Measurements from ENCODE around the gene STRBP.
"Not testable (repeated sequence)": the region's sequence is repeated elsewhere in the genome, so short reads cannot be mapped to it uniquely, and the experiment has no call there.

The STRBP gene

GRCh38 chr9:123196124-123196523 lies 72.3 kb downstream of the STRBP start:
- no peaks in the 10 kb centered on the region for H3K36me3 ChIP-seq (ENCODE audit: control insufficient read depth, insufficient read depth, low read length)
- H3K9me3 ChIP-seq (ENCODE audit: control insufficient read depth, insufficient read depth, low read length): no peaks in the 10 kb centered on the region
- no peak overlapping the region for H3K4me3 ChIP-seq (ENCODE audit: low read depth, low read length)
- H3K9ac ChIP-seq (ENCODE audit: low read depth, low read length): no peak overlapping the region
- no peak overlapping the region for H3K27ac ChIP-seq (ENCODE audit: low read depth, low read length)
- no peaks in the 10 kb centered on the region for H3K27me3 ChIP-seq (ENCODE audit: control insufficient read depth, insufficient read depth, low read length)
- H3K4me1 ChIP-seq (ENCODE audit: control insufficient read depth, insufficient read depth, low read length): peaks cover 8% of the 10 kb centered on the region

- Histone ChIP-seq H3K36me3 (ENCODE audit: control insufficient read depth, insufficient read depth, low read length) (no peaks in the 10 kb centered on the region), H3K4me1 (ENCODE audit: control insufficient read depth, insufficient read depth, low read length) (peaks cover 11% of the 10 kb centered on the region), H3K9me3 (ENCODE audit: control insufficient read depth, insufficient read depth, low read length) (no peaks in the 10 kb centered on the region), H3K9ac (ENCODE audit: low read depth, low read length) (no peak overlapping the region), H3K4me3 (ENCODE audit: low read depth, low read length) (no peak overlapping the region), H3K27ac (ENCODE audit: low read depth, low read length) (no peak overlapping the region), H3K27me3 (ENCODE audit: control insufficient read depth, insufficient read depth, low read length) (no peaks in the 10 kb centered on the region)
Observed at GRCh38 chr9:123194023-123194422, 74.4 kb downstream of the STRBP start.

- peaks cover 11% of the 10 kb centered on the region for H3K4me1 ChIP-seq (ENCODE audit: control insufficient read depth, insufficient read depth, low read length)
- H3K9me3 ChIP-seq (ENCODE audit: control insufficient read depth, insufficient read depth, low read length): no peaks in the 10 kb centered on the region
- no peak overlapping the region for H3K27ac ChIP-seq (ENCODE audit: low read depth, low read length)
- no peak overlapping the region for H3K4me3 ChIP-seq (ENCODE audit: low read depth, low read length)
- H3K27me3 ChIP-seq (ENCODE audit: control insufficient read depth, insufficient read depth, low read length): no peaks in the 10 kb centered on the region
- H3K9ac ChIP-seq (ENCODE audit: low read depth, low read length): no peak overlapping the region
- no peaks in the 10 kb centered on the region for H3K36me3 ChIP-seq (ENCODE audit: control insufficient read depth, insufficient read depth, low read length)
Observed at GRCh38 chr9:123191680-123192079, 76.7 kb downstream of the STRBP start.

GRCh38 chr9:123191260-123191659 lies 77.1 kb downstream of the STRBP start:
- H3K27ac ChIP-seq (ENCODE audit: low read depth, low read length): no peak overlapping the region
- H3K27me3 ChIP-seq (ENCODE audit: control insufficient read depth, insufficient read depth, low read length): no peaks in the 10 kb centered on the region
- H3K36me3 ChIP-seq (ENCODE audit: control insufficient read depth, insufficient read depth, low read length): no peaks in the 10 kb centered on the region
- peaks cover 11% of the 10 kb centered on the region for H3K4me1 ChIP-seq (ENCODE audit: control insufficient read depth, insufficient read depth, low read length)
- no peak overlapping the region for H3K9ac ChIP-seq (ENCODE audit: low read depth, low read length)
- H3K4me3 ChIP-seq (ENCODE audit: low read depth, low read length): no peak overlapping the region
- no peaks in the 10 kb centered on the region for H3K9me3 ChIP-seq (ENCODE audit: control insufficient read depth, insufficient read depth, low read length)

GRCh38 chr9:123187131-123187530 lies 81.3 kb downstream of the STRBP start:
- Histone ChIP-seq H3K36me3 (ENCODE audit: control insufficient read depth, insufficient read depth, low read length) (peaks cover 6% of the 10 kb centered on the region; the same call in 1 of the 2 replicates), H3K27ac (ENCODE audit: low read depth, low read length) (no peak overlapping the region), H3K9me3 (ENCODE audit: control insufficient read depth, insufficient read depth, low read length) (no peaks in the 10 kb centered on the region), H3K4me3 (ENCODE audit: low read depth, low read length) (no peak overlapping the region), H3K9ac (ENCODE audit: low read depth, low read length) (no peak overlapping the region), H3K4me1 (ENCODE audit: control insufficient read depth, insufficient read depth, low read length) (peaks cover 23% of the 10 kb centered on the region), H3K27me3 (ENCODE audit: control insufficient read depth, insufficient read depth, low read length) (no peaks in the 10 kb centered on the region)

- H3K36me3 ChIP-seq (ENCODE audit: control insufficient read depth, insufficient read depth, low read length); H3K27ac ChIP-seq (ENCODE audit: low read depth, low read length); H3K9me3 ChIP-seq (ENCODE audit: control insufficient read depth, insufficient read depth, low read length); H3K27me3 ChIP-seq (ENCODE audit: control insufficient read depth, insufficient read depth, low read length); H3K9ac ChIP-seq (ENCODE audit: low read depth, low read length); H3K4me3 ChIP-seq (ENCODE audit: low read depth, low read length): not testable (repeated sequence)
- H3K4me1 ChIP-seq (ENCODE audit: control insufficient read depth, insufficient read depth, low read length): peaks cover 14% of the 10 kb centered on the region
Observed at GRCh38 chr9:123186029-123186428, 82.4 kb downstream of the STRBP start.

- Histone ChIP-seq H3K9ac (ENCODE audit: low read depth, low read length) (no peak overlapping the region), H3K4me1 (ENCODE audit: control insufficient read depth, insufficient read depth, low read length) (peaks cover 67% of the 10 kb centered on the region), H3K36me3 (ENCODE audit: control insufficient read depth, insufficient read depth, low read length) (peaks cover 8% of the 10 kb centered on the region; the same call in 1 of the 2 replicates), H3K4me3 (ENCODE audit: low read depth, low read length) (no peak overlapping the region), H3K27me3 (ENCODE audit: control insufficient read depth, insufficient read depth, low read length) (no peaks in the 10 kb centered on the region), H3K27ac (ENCODE audit: low read depth, low read length) (no peak overlapping the region), H3K9me3 (ENCODE audit: control insufficient read depth, insufficient read depth, low read length) (no peaks in the 10 kb centered on the region)
Observed at GRCh38 chr9:123176949-123177348, 91.4 kb downstream of the STRBP start.

GRCh38 chr9:123175854-123176629 lies 92.3 kb downstream of the STRBP start:
- no peaks in the 10 kb centered on the region for H3K27me3 ChIP-seq (ENCODE audit: control insufficient read depth, insufficient read depth, low read length)
- H3K9me3 ChIP-seq (ENCODE audit: control insufficient read depth, insufficient read depth, low read length): no peaks in the 10 kb centered on the region
- peaks cover 8% of the 10 kb centered on the region; the same call in 1 of the 2 replicates for H3K36me3 ChIP-seq (ENCODE audit: control insufficient read depth, insufficient read depth, low read length)
- H3K4me1 ChIP-seq (ENCODE audit: control insufficient read depth, insufficient read depth, low read length): peaks cover 67% of the 10 kb centered on the region
- peak overlapping the region; percentile 94 for H3K27ac ChIP-seq (ENCODE audit: low read depth, low read length)
- peak overlapping the region; percentile 21; the same call in 1 of the 2 replicates for H3K9ac ChIP-seq (ENCODE audit: low read depth, low read length)
- peak overlapping the region; percentile 44; the same call in 1 of the 2 replicates for H3K4me3 ChIP-seq (ENCODE audit: low read depth, low read length)

- Histone ChIP-seq H3K4me3 (ENCODE audit: low read depth, low read length) (peak overlapping the region; percentile 44), H3K9ac (ENCODE audit: low read depth, low read length) (peak overlapping the region; percentile 21), H3K27me3 (ENCODE audit: control insufficient read depth, insufficient read depth, low read length) (no peaks in the 10 kb centered on the region), H3K27ac (ENCODE audit: low read depth, low read length) (peak overlapping the region; percentile 94), H3K36me3 (ENCODE audit: control insufficient read depth, insufficient read depth, low read length) (peaks cover 8% of the 10 kb centered on the region; the same call in 1 of the 2 replicates), H3K4me1 (ENCODE audit: control insufficient read depth, insufficient read depth, low read length) (peaks cover 72% of the 10 kb centered on the region), H3K9me3 (ENCODE audit: control insufficient read depth, insufficient read depth, low read length) (no peaks in the 10 kb centered on the region)
Observed at GRCh38 chr9:123174887-123175518, 93.4 kb downstream of the STRBP start.

- no peaks in the 10 kb centered on the region for H3K27me3 ChIP-seq (ENCODE audit: control insufficient read depth, insufficient read depth, low read length)
- peaks cover 8% of the 10 kb centered on the region; the same call in 1 of the 2 replicates for H3K36me3 ChIP-seq (ENCODE audit: control insufficient read depth, insufficient read depth, low read length)
- peaks cover 71% of the 10 kb centered on the region for H3K4me1 ChIP-seq (ENCODE audit: control insufficient read depth, insufficient read depth, low read length)
- no peaks in the 10 kb centered on the region for H3K9me3 ChIP-seq (ENCODE audit: control insufficient read depth, insufficient read depth, low read length)
- H3K4me3 ChIP-seq (ENCODE audit: low read depth, low read length): peak overlapping the region; percentile 44
- H3K27ac ChIP-seq (ENCODE audit: low read depth, low read length): peak overlapping the region; percentile 94
- peak overlapping the region; percentile 21 for H3K9ac ChIP-seq (ENCODE audit: low read depth, low read length)
Observed at GRCh38 chr9:123174079-123174478, 94.3 kb downstream of the STRBP start.

- Histone ChIP-seq H3K4me1 (ENCODE audit: control insufficient read depth, insufficient read depth, low read length) (peaks cover 34% of the 10 kb centered on the region), H3K27me3 (ENCODE audit: control insufficient read depth, insufficient read depth, low read length) (no peaks in the 10 kb centered on the region), H3K9ac (ENCODE audit: low read depth, low read length) (no peak overlapping the region), H3K9me3 (ENCODE audit: control insufficient read depth, insufficient read depth, low read length) (no peaks in the 10 kb centered on the region), H3K36me3 (ENCODE audit: control insufficient read depth, insufficient read depth, low read length) (peaks cover 3% of the 10 kb centered on the region; the same call in 1 of the 2 replicates), H3K4me3 (ENCODE audit: low read depth, low read length) (no peak overlapping the region), H3K27ac (ENCODE audit: low read depth, low read length) (no peak overlapping the region)
Observed at GRCh38 chr9:123169926-123170325, 98.5 kb downstream of the STRBP start.
